LNCaP clone FGC (cell line): Measurements from ENCODE around the gene TIGD2.

Experiments used
- DNase-seq: peaks from one replicate; pipeline ENCODE4 v3.0.0-alpha.2; 2011; ENCODE audit warnings: low read depth
- H3K4me3 ChIP-seq: 2 replicates; pipeline ENCODE4 v1.5.1; 2011; ENCODE audit warnings: mild to moderate bottlenecking, low read depth, low read length, control low read depth
- CTCF ChIP-seq: IDR thresholded peaks from 2 replicates; pipeline ENCODE4 v1.5.1; 2012; ENCODE audit warnings: mild to moderate bottlenecking; ENCODE audit not compliant: control insufficient read depth, insufficient read depth; ENCODE audit errors: extremely low read depth

TIGD2 gene

GRCh38 chr4:89110986-89111832 is at the start of gene TIGD2:
Gene TIGD2 (plus strand): TSS chr4:89111533. CDS start chr4:89112975, 1,442 bp downstream.
- peak within 1 kb of the TSS; percentile 80 for H3K4me3 ChIP-seq
- no peak for DNase-seq
- peak; percentile 67 for TF ChIP-seq CTCF

GRCh38 chr4:89064848-89065247 is 46.5 kb upstream of the TIGD2 start:
- H3K4me3 ChIP-seq, result no peak overlapping the region
- TF ChIP-seq CTCF, result no peak
- no peak for DNase-seq

DNA sequence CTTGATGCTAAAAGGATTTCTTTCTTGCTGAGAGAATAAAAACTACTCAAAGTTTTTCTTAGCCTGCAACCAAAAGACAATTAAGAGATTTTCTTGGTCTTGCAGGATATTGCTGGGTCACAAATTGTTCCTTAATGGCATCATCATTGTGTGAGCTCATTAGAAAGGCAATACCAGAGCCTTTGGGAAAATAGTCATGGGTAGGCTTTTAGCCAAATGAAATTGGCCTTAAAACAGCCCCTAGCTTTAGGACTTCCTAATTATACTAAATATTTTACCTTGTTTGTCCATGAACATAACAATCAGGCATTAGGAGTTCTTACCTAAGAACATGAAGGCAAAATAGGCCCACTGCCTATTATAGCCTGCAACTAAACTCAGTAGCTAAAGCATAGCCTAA is 43.9 kb upstream of the TIGD2 start:
- DNase-seq, result no peak
- TF ChIP-seq CTCF, result no peak
- no peak overlapping the region for H3K4me3 ChIP-seq

- no peak for DNase-seq
- H3K4me3 ChIP-seq, result no peak overlapping the region
- TF ChIP-seq CTCF, result no peak
Measured at GRCh38 chr4:89069481-89069880, 41.9 kb upstream of the TIGD2 start.

- DNase-seq, result no peak
- no peak for TF ChIP-seq CTCF
- no peak overlapping the region for H3K4me3 ChIP-seq
Measured at GRCh38 chr4:89070041-89070440, 41.3 kb upstream of the TIGD2 start.

- DNase-seq, result no peak
- no peak overlapping the region for H3K4me3 ChIP-seq
- TF ChIP-seq CTCF, result no peak
Measured at GRCh38 chr4:89071311-89071710, 40.0 kb upstream of the TIGD2 start.

DNA sequence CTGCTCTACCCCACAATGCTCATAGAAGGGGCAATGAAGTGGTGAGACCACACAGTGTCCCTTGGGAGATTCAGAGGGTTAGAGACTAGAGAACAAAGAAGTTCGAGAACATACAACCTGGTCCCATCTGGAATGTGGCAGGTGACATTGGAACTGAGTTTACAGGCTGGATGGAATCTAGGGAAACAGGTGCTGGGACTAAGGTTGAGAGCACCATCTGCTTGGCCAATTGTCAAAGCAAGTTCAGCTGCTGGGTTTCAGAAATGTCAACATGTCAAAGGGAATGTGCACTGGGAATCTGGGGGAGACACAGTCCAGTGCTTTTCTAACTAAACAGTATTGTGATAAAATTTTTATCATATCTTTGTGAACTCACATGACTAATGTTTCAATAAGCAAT is 38.4 kb upstream of the TIGD2 start:
- TF ChIP-seq CTCF, result no peak
- H3K4me3 ChIP-seq, result no peak overlapping the region
- no peak for DNase-seq
